NCI-H2107 treated with DMSO at 0.1 percent for 48 hours (cell line): ENCODE results near the gene PCDHGB1.
A peak's percentile ranks its signal among the peaks of the same experiment; 100 is the strongest.
"Not testable (repeated sequence)": the region's sequence is repeated elsewhere in the genome, so short reads cannot be mapped to it uniquely, and the experiment has no call there.

ENCODE experiments used
- DNase-seq: peaks from one replicate; lab custom pipeline; 2025; ENCODE audit not compliant: unreplicated experiment; lab: John Stamatoyannopoulos, UW

The PCDHGB1 gene

DNA sequence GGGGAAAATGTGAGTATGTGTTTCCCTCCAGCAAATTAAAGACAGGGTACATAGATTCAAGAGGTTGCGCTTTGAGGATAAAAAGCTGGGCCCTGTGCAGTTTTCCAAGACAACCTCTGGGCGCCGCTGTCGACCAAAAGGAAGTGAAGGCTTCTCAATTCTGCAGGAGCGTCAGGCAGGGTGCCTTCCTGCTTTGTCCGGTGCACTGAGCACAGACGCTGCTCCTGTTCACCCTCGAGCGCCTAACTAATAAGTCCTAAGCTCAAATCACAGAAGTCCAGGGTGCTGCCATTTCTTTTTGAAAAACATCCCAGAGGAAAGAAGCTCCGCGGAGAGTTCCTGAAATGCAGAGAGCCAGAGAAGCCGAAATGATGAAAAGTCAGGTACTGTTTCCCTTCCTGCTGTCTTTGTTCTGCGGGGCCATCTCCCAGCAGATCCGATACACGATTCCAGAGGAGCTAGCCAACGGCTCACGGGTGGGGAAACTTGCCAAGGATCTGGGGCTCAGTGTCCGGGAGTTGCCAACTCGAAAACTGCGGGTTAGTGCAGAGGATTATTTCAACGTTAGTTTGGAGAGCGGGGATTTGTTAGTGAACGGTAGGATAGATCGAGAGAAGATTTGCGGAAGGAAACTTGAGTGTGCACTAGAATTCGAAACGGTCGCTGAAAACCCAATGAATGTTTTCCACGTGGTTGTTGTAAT, at the start of gene PCDHGB1:
TSS of gene PCDHGB1 (plus strand) at position 183 of the 703 bp plus-strand sequence. CDS start at position 345, 162 bp downstream.
- DNase-seq, result no peak

GRCh38 chr5:141303756-141304155, 46.1 kb upstream of the PCDHGB1 start, which contains the start of gene SLC25A2:
TSS of gene SLC25A2 (minus strand) at chr5:141304049. CDS start at chr5:141303865, 184 bp downstream.
- DNase-seq, result no peak

DNA sequence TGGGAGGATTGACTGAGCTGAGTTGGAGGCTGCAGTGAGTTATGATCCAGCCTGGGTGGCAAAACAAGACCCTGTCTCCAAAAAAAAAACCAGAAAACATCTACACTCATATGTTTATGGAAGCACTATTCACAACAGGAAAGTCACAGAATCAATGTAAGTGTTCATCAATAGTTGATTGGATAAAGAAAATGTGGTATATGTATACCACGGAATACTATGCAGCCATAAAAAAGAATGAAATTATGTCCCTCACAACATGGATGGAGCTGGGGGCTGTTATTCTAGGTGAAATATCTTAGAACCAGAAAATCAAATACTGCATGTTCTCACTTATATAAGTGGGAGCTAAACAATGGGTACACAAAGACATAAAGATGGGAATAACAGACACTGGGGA, 43.3 kb upstream of the PCDHGB1 start:
- DNase-seq, result no peak

- no peak for DNase-seq
Measured at GRCh38 chr5:141313711-141314110, 36.2 kb upstream of the PCDHGB1 start.

DNA sequence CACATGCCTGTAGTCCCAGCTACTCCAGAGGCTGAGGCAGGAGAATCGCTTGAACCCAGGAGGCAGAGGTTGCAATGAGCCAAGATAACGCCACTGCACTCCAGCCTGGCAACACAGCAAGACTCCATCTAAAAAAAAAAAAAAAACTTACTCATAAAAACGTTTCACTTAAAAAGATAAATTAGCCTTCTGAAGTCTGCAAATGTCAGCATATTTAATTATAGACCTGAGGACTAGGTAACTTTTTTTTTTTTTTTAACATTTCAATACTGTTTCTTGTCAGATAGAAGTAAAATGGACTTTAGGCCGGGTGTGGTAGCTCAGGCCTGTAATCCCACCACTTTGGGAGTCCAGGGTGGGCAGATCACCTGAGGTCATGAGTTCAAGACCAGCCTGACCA, 32.9 kb upstream of the PCDHGB1 start:
- DNase-seq, result not testable (repeated sequence)

DNA sequence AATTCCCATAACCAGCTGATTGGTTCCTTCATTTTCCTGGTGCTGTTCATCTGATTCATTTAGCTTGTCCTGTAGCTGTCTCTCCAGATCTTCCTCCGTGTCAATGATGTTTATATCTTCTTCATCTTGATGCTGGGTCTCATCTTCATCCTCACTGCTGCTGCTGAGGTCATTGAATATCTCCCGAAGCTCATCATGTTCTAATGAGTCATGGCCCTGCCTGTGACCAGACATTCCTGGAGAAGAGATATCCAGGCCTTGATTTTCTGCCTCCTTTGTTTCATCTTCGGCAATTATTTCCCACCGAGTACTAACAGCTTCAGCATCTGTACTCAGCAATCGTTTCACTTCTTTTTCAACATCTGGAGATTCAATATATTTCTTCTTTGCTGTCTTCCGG, 30.7 kb upstream of the PCDHGB1 start:
- no peak for DNase-seq

DNA sequence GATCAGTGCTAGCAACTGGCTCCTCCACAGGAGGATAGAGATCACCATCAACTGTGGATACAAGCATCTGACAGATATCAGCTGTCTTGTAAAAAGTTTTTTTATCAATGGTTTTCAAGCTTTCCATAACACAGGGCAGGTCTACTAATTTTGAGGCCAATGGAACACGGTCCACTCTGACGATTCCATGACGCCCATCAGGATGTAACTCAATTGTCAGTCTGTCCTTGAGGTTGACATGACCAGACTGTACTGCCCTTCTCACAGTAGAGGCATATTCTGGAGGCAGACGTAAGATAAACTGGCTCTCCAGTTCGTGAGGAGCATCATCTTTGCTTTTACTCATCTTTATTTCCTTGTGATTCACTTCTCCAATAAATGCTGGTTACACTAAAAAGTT, 30.2 kb upstream of the PCDHGB1 start:
- no peak for DNase-seq

DNA sequence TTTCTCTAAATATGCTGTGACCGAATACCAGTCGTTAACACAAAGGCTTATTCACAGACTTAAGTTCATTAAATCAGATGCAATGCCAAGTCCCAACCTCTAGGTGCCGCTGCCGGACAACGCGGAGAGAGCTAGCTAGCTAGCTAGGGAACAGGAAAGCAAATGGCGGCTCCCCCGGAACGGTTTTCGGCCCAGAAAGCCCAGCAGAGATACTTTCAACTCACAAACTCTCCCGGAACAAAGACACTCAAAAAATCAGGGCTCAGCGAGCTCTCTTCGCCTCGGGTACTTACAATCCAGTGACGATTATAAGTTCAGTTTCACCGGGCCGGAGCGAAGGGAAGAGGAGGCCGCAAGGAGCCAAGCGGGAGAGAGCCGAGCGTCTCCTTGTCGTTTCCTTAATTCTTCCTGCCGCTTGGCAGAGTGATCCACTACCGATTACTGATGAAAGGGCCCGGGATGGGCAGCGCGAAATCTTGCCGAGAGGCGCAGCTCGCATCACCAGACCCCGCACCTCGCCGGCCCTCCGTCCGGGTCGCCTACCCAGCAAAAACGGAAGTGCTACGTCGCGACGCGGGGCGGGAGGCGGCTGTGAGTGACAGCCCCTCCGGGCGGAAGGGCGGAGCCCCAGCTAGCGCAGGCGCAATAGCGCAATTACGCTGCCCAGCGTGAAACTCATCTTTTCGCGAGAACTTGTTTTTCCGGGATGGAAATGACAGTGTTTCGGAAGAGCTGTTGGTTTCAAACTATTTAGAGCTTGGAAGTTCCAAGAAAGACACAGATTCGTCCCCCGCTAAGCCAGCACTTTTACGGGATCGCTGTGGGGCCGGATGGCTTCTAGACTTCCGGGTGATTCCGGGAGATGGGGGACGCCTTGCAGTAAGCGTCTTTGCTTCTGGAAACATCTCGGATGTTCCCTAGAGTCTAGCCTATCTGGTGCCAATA, 29.4 kb upstream of the PCDHGB1 start, which contains the start of gene TAF7:
TSS of gene TAF7 (minus strand) at position 560 of the 945 bp plus-strand sequence. CDS start 740 bp downstream, outside the sequence.
- DNase-seq, result peak; percentile 60

GRCh38 chr5:141322261-141322660, 27.6 kb upstream of the PCDHGB1 start:
- DNase-seq, result no peak

DNA sequence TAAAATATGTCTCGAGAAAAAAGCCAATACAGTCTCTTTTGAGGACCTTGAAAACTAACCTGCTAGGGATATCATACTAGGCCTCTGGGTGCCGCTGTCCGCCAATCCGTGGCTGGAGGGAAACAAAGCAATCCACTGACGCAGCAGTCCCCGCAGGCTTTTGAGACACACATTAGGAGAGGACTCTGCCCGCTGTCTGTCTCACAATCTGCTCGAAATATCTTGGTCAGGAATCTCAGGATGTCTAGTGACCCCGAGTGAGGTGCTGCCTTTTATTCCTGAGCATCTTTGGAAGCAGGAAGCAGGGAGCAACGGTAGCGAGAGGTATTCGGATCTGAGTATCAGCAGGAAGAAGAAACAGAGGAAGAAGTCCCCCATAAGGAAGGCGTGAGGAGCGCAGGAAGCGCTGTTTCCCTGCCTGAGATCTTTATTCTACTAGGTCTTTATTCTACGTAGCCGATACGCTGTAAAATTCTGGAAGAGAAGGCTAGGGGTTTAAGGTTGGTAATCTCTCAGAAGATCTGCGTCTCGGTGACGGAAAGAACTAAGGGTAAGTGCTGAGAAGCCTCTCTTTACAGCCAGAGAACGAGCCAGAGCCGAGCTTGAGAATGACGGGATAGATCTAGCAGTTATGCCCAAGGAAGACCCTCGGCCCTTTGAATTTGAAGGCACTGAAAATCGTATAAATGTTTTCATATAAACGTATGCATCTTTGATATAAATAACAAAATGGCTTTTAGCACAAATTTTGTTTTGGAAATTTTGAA, 23.6 kb upstream of the PCDHGB1 start:
- no peak for DNase-seq

DNA sequence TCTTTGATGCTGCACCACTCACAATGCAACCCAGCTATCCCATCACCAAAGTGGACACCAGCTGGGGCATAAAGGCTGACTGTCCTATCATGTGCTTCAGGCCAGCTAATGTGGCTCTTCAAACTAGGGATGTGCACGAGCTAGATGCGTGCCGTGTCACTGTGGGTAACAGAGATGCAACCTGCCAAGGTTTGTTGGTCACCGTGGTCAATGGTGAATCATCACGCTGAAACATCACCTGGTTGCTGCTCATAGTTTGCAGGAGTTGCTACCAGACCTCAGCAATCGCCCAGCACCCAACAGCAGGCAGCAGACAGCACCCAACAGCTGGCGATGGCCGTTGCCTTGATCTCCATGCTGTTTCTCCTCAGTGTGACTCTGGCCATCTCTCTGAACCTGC, 21.7 kb upstream of the PCDHGB1 start:
- DNase-seq, result no peak

- no peak for DNase-seq
Measured at GRCh38 chr5:141330299-141331080, 19.4 kb upstream of the PCDHGB1 start, which contains the start of gene PCDHGA1. TSS of gene PCDHGA1 (plus strand) at chr5:141330514.

GRCh38 chr5:141332571-141332970, 17.3 kb upstream of the PCDHGB1 start:
- DNase-seq, result not testable (repeated sequence)

GRCh38 chr5:141338538-141339306, 11.2 kb upstream of the PCDHGB1 start, which contains the start of gene PCDHGA2:
TSS of gene PCDHGA2 (plus strand) at chr5:141338760.
- DNase-seq, result no peak

GRCh38 chr5:141340781-141341354, 9.0 kb upstream of the PCDHGB1 start:
- DNase-seq, result not testable (repeated sequence)

DNA sequence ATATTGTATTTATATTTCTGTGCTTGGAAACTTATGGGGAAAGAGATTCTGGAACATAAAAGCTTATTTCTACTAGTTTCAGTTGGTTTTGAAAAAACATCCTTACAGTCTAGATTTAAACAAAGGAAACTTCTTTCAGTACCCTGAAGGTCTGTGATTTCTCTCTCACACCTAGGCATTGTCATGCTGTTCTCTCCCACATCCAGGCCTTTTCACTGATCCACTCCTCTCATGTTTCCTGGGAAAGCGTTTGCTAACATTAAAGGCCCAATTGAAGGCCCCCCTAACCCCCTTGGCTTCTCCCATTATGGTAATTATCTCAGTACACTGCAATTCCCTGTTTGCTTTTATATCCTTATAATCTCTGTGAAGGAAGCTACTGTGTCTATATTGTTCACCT, 7.1 kb upstream of the PCDHGB1 start:
- no peak for DNase-seq

- no peak for DNase-seq
Measured at GRCh38 chr5:141343242-141343952, 6.5 kb upstream of the PCDHGB1 start, which contains the start of gene PCDHGA3. TSS of gene PCDHGA3 (plus strand) at chr5:141343829. CDS start at chr5:141344034, 205 bp downstream.

GRCh38 chr5:141343953-141344463, 5.9 kb upstream of the PCDHGB1 start:
- DNase-seq, result no peak
